WTC11 (cell line): ENCODE measurements around the gene NEURL4. TPM values are rescaled to one million over a fixed set of nuclear protein-coding genes. Genes with fewer than 3 reads are reported as not detected.

ENCODE experiments used
- ATAC-seq: fragments of 200-7000 bp; cut with Tn5 transposase; 2 replicates; pipeline ENCODE4 v1.10.0; 2021; ENCODE audit warnings: mild to moderate bottlenecking, moderate library complexity
- CTCF ChIA-PET: fragments of 300-600 bp; sonication (Branson Sonifier 250); formaldehyde crosslinking; loops from one replicate; lab custom pipeline; 2021; ENCODE audit warnings: antibody characterized with exemption; lab: Charles Lee
- POLR2A ChIA-PET: fragments of 350-600 bp; sonication (Branson Sonifier 250); formaldehyde crosslinking; loops from one replicate; lab custom pipeline; 2021; ENCODE audit warnings: antibody characterized with exemption; lab: Charles Lee
- DNase-seq: peaks from one replicate; pipeline ENCODE4 v3.0.0; 2021; ENCODE audit warnings: low spot score
- H3K27ac Mint-ChIP-seq: 2 replicates; pipeline ENCODE4 v1.8.0; 2021; ENCODE audit warnings: mixed read lengths
- H3K27me3 Mint-ChIP-seq: 2 replicates; pipeline ENCODE4 v1.8.0; 2021; ENCODE audit warnings: low read depth, mild to moderate bottlenecking, moderate library complexity, mixed read lengths
- H3K36me3 Mint-ChIP-seq: 2 replicates; pipeline ENCODE4 v1.8.0; 2021; ENCODE audit warnings: mixed read lengths
- H3K4me1 Mint-ChIP-seq: 2 replicates; pipeline ENCODE4 v1.8.0; 2022; ENCODE audit warnings: mixed read lengths
- H3K4me3 Mint-ChIP-seq: 2 replicates; pipeline ENCODE4 v1.8.0; 2021; ENCODE audit warnings: mild to moderate bottlenecking, moderate library complexity, mixed read lengths
- H3K9me3 Mint-ChIP-seq: 2 replicates; pipeline ENCODE4 v1.8.0; 2021; ENCODE audit warnings: mixed read lengths
- AR ChIP-seq: fragments of 250-450 bp; sonication (Bioruptor Pico); IDR thresholded peaks from 2 replicates; pipeline ENCODE4 v1.9.0; 2021; ENCODE audit warnings: mild to moderate bottlenecking
- ATF2 ChIP-seq: sonication (generic); formaldehyde crosslinking; IDR thresholded peaks from 2 replicates; pipeline ENCODE4 v1.8.1; 2022; ENCODE audit warnings: low read depth, missing genetic modification reagents, borderline replicate concordance
- CBFB ChIP-seq: sonication (generic); formaldehyde crosslinking; IDR thresholded peaks from 2 replicates; pipeline ENCODE4 v1.8.1; 2022; ENCODE audit warnings: mild to moderate bottlenecking, low read depth, missing genetic modification reagents
- E2F1 ChIP-seq: sonication (generic); formaldehyde crosslinking; IDR thresholded peaks from 2 replicates; pipeline ENCODE4 v1.8.0; 2022; ENCODE audit warnings: mild to moderate bottlenecking, missing genetic modification reagents
- E2F4 ChIP-seq: sonication (generic); formaldehyde crosslinking; IDR thresholded peaks from 2 replicates; pipeline ENCODE4 v1.8.1; 2022; ENCODE audit warnings: low read depth, mild to moderate bottlenecking, moderate library complexity, missing genetic modification reagents, borderline replicate concordance
- FOXK1 ChIP-seq: sonication (generic); formaldehyde crosslinking; IDR thresholded peaks from 2 replicates; pipeline ENCODE4 v1.8.0; 2022; ENCODE audit warnings: mild to moderate bottlenecking, moderate library complexity, missing genetic modification reagents
- GABPB1 ChIP-seq: sonication (generic); formaldehyde crosslinking; IDR thresholded peaks from 2 replicates; pipeline ENCODE4 v1.8.1; 2023; ENCODE audit warnings: mild to moderate bottlenecking, missing genetic modification reagents
- PRDM15 ChIP-seq: sonication (generic); formaldehyde crosslinking; IDR thresholded peaks from 2 replicates; pipeline ENCODE4 v1.8.0; 2022; ENCODE audit warnings: missing genetic modification reagents
- RELA ChIP-seq: sonication (generic); formaldehyde crosslinking; IDR thresholded peaks from 2 replicates; pipeline ENCODE4 v1.8.1; 2022; ENCODE audit warnings: missing genetic modification reagents, mild to moderate bottlenecking, borderline replicate concordance
- SP1 ChIP-seq: sonication (generic); formaldehyde crosslinking; conservative IDR thresholded peaks from 2 replicates; pipeline ENCODE4 v1.8.1; 2022; ENCODE audit warnings: missing genetic modification reagents
- USF1 ChIP-seq: sonication (generic); formaldehyde crosslinking; IDR thresholded peaks from 2 replicates; pipeline ENCODE4 v1.8.0; 2022; ENCODE audit warnings: mild to moderate bottlenecking, missing genetic modification reagents
- ZBTB21 ChIP-seq: sonication (generic); formaldehyde crosslinking; IDR thresholded peaks from 2 replicates; pipeline ENCODE4 v1.8.1; 2023; ENCODE audit warnings: mild to moderate bottlenecking, missing genetic modification reagents, borderline replicate concordance
- ZNF219 ChIP-seq: sonication (generic); formaldehyde crosslinking; IDR thresholded peaks from 2 replicates; pipeline ENCODE4 v1.8.0; 2023; ENCODE audit warnings: missing genetic modification reagents, mild to moderate bottlenecking, borderline replicate concordance
- ZNF423 ChIP-seq: fragments of 250-450 bp; sonication (Bioruptor Pico); IDR thresholded peaks from 2 replicates; pipeline ENCODE4 v2.1.2; 2022; ENCODE audit warnings: mild to moderate bottlenecking, moderate library complexity
- total RNA-seq: library from RNA; stranded (reverse); gene quantifications from 3 replicates; pipeline ENCODE4 v1.2.3, GENCODE V29; 2021

NEURL4 gene
- total RNA-seq, 1 experiment from 2014 or later = 64.4 TPM

GRCh38 chr17:7343250-7343649 is 14.1 kb upstream of the NEURL4 start (continued):
- TF ChIP-seq PRDM15 (CRISPR knock-in tag) = no peak
- no peak for TF ChIP-seq USF1 (CRISPR knock-in tag)

GRCh38 chr17:7341842-7342241 is 12.7 kb upstream of the NEURL4 start:
- ChIA-PET CTCF (no interaction called here), POLR2A (no interaction called here)
- H3K27ac Mint-ChIP-seq = no peak overlapping the region
- H3K4me3 Mint-ChIP-seq = no peak overlapping the region
- H3K27me3 Mint-ChIP-seq = no peaks in the 10 kb centered on the region
- H3K36me3 Mint-ChIP-seq = peaks cover 6% of the 10 kb centered on the region; the same call in 1 of the 2 replicates
- no peak for TF ChIP-seq E2F1
- TF ChIP-seq RELA = no peak
- TF ChIP-seq ATF2 (CRISPR knock-in tag) = no peak
- no peak for TF ChIP-seq AR (CRISPR knock-in tag)
- no peak for TF ChIP-seq ZNF423
- TF ChIP-seq ZBTB21 (CRISPR knock-in tag) = no peak
- TF ChIP-seq E2F4 (CRISPR knock-in tag) = no peak
- no peak for TF ChIP-seq CBFB (CRISPR knock-in tag)
- no peak for TF ChIP-seq ZNF219
- TF ChIP-seq SP1 (CRISPR knock-in tag) = no peak
- no peak for TF ChIP-seq FOXK1 (CRISPR knock-in tag)
- no peak for TF ChIP-seq GABPB1 (CRISPR knock-in tag)
- H3K9me3 Mint-ChIP-seq = no peaks in the 10 kb centered on the region
- peaks cover 12% of the 10 kb centered on the region for H3K4me1 Mint-ChIP-seq
- no peak for ATAC-seq
- no peak for DNase-seq
